ENCODE measurements around the gene SCN1B. TPM values are rescaled to one million over a fixed set of nuclear protein-coding genes. Genes with fewer than 3 reads are reported as not detected.

SCN1B gene
- total and polyA plus RNA-seq, 2 of the 13 experiments (the other 11 are each of a cell fraction or from before 2014, with no cell fraction given): 2.7 to 20.1 TPM

DNA sequence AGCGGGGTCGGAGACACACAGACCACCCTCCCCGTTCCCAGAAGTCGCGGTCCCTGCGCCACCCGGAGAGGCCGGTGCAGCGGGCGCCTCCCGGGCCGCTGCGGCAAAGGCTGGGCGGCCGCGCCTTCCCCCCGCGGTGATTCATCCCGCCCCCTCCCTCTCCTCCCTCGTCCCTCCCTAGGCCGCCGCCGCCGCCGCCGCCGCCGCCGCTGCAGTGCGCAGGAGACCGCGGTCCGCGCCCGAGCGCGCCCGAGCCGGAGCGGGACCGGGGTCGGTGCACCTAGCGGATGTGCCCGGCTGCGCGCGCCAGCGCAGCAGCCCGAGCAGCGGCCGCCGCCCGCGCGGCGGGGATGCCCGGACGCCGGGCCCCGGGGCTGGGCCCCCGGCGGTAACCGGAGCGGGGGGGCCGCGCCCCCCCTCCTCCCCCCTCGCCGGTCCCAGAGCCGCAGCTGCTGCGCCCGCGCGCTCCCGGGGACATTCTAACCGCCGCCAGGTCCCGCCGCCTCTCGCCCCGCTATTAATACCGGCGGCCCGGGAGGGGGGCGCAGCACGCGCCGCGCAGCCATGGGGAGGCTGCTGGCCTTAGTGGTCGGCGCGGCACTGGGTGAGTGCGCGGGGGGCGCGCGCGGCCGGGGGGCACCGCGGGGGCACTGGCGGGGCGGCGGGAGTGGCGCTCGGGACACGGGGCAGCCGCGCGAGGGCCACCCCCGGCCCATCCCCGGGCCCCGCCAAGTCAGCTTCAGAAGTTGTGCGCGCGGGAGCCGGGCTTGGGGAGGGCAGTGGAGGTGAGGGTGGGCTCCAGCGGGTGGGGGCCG is at the start of gene SCN1B (continued):
- TF ChIP-seq CREM (IDR thresholded peaks at IDR 0.05) (no peak), CREM (CRISPR knock-in tag; IDR thresholded peaks at IDR 0.05) (no peak), ZNF20 (CRISPR knock-in tag; IDR thresholded peaks at IDR 0.05) (no peak), ZSCAN21 (CRISPR knock-in tag; IDR thresholded peaks at IDR 0.05; ENCODE audit: borderline replicate concordance) (no peak), NFKBIZ (CRISPR knock-in tag; IDR thresholded peaks at IDR 0.05) (no peak), CBX5 (CRISPR knock-in tag; IDR thresholded peaks at IDR 0.05; ENCODE audit: borderline replicate concordance) (no peak), NCOR1 (IDR thresholded peaks at IDR 0.05; ENCODE audit: borderline replicate concordance, low read length) (no peak), AGO2 (optimal IDR thresholded peaks at IDR 0.05; ENCODE audit: low read depth, low read length) (peak; percentile 71), RARG (CRISPR knock-in tag; IDR thresholded peaks at IDR 0.05; ENCODE audit: low read depth) (no peak), FOXA3 (CRISPR knock-in tag; IDR thresholded peaks at IDR 0.05) (no peak), MTA1 (CRISPR knock-in tag; IDR thresholded peaks at IDR 0.05; ENCODE audit: borderline replicate concordance) (no peak), FOSL2 (CRISPR knock-in tag; IDR thresholded peaks at IDR 0.05) (peak; percentile 79), ZNF703 (CRISPR knock-in tag; IDR thresholded peaks at IDR 0.05; ENCODE audit: borderline replicate concordance) (no peak), SNAI1 (CRISPR knock-in tag; IDR thresholded peaks at IDR 0.05; ENCODE audit: borderline replicate concordance) (no peak), NR3C1 (CRISPR knock-in tag; IDR thresholded peaks at IDR 0.05) (no peak), ZNF773 (CRISPR knock-in tag; IDR thresholded peaks at IDR 0.05; ENCODE audit: borderline replicate concordance) (no peak), ZBTB3 (CRISPR knock-in tag; IDR thresholded peaks at IDR 0.05; ENCODE audit: borderline replicate concordance, low read depth) (no peak), NONO (IDR thresholded peaks at IDR 0.05) (no peak), NONO (CRISPR knock-in tag; conservative IDR thresholded peaks at IDR 0.05) (no peak), KMT2A (CRISPR knock-in tag; IDR thresholded peaks at IDR 0.05) (no peak), ELF1 (CRISPR knock-in tag; IDR thresholded peaks at IDR 0.05) (no peak), AGO1 (IDR thresholded peaks at IDR 0.05; ENCODE audit: low read depth, low read length, poor library complexity, severe bottlenecking) (peak; percentile 62), PAF1 (CRISPR knock-in tag; IDR thresholded peaks at IDR 0.05) (no peak)
- TF ChIP-seq, protein P1, sequence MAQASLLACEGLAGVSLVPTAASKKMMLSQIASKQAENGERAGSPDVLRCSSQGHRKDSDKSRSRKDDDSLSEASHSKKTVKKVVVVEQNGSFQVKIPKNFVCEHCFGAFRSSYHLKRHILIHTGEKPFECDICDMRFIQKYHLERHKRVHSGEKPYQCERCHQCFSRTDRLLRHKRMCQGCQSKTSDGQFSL (CRISPR knock-in tag; IDR thresholded peaks at IDR 0.05): no peak
- TF ChIP-seq, protein P2, sequence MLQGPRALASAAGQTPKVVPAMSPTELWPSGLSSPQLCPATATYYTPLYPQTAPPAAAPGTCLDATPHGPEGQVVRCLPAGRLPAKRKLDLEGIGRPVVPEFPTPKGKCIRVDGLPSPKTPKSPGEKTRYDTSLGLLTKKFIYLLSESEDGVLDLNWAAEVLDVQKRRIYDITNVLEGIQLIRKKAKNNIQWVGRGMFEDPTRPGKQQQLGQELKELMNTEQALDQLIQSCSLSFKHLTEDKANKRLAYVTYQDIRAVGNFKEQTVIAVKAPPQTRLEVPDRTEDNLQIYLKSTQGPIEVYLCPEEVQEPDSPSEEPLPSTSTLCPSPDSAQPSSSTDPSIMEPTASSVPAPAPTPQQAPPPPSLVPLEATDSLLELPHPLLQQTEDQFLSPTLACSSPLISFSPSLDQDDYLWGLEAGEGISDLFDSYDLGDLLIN (CRISPR knock-in tag; IDR thresholded peaks at IDR 0.05; ENCODE audit: borderline replicate concordance): no peak
- TF ChIP-seq, protein P3, sequence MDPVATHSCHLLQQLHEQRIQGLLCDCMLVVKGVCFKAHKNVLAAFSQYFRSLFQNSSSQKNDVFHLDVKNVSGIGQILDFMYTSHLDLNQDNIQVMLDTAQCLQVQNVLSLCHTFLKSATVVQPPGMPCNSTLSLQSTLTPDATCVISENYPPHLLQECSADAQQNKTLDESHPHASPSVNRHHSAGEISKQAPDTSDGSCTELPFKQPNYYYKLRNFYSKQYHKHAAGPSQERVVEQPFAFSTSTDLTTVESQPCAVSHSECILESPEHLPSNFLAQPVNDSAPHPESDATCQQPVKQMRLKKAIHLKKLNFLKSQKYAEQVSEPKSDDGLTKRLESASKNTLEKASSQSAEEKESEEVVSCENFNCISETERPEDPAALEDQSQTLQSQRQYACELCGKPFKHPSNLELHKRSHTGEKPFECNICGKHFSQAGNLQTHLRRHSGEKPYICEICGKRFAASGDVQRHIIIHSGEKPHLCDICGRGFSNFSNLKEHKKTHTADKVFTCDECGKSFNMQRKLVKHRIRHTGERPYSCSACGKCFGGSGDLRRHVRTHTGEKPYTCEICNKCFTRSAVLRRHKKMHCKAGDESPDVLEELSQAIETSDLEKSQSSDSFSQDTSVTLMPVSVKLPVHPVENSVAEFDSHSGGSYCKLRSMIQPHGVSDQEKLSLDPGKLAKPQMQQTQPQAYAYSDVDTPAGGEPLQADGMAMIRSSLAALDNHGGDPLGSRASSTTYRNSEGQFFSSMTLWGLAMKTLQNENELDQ (CRISPR knock-in tag; IDR thresholded peaks at IDR 0.05; ENCODE audit: borderline replicate concordance): no peak
- TF ChIP-seq, protein P4, sequence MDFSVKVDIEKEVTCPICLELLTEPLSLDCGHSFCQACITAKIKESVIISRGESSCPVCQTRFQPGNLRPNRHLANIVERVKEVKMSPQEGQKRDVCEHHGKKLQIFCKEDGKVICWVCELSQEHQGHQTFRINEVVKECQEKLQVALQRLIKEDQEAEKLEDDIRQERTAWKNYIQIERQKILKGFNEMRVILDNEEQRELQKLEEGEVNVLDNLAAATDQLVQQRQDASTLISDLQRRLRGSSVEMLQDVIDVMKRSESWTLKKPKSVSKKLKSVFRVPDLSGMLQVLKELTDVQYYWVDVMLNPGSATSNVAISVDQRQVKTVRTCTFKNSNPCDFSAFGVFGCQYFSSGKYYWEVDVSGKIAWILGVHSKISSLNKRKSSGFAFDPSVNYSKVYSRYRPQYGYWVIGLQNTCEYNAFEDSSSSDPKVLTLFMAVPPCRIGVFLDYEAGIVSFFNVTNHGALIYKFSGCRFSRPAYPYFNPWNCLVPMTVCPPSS (IDR thresholded peaks at IDR 0.05): no peak
